ENCODE data around the gene CLDN34. TPM values are rescaled to one million over a fixed set of nuclear protein-coding genes. Genes with fewer than 3 reads are reported as not detected.

CLDN34 gene
- total and polyA plus RNA-seq, 2 donors (not counting 1 experiment from before 2014, with no cell fraction given) = not detected

DNA sequence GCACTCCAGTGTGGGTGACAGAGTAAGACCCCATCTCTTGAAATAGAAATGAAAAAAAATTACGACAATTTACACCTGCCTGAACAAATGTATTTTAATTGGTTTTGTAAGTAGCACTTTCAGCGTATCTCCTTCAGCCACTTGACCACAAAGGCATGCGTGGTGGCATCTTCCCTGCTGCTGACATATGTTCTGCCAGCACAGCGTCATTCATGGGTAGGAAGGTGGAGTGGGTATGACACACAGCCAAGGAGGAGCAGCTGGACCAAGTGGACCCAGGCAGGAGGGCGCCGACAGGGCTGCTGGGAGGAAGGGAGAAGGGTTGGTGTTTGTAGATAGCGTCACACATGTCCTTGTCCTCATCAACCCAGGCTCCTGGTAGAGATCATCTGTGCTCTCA, 28.6 kb upstream of the CLDN34 start:
- ATAC-seq (ENCODE audit: low read depth) = no peak
- H3K4me2 ChIP-seq (replicated peaks; ENCODE audit: low read depth, low read length, poor library complexity, severe bottlenecking) = no peak overlapping the region
- no peak for DNase-seq
- H3K27me3 ChIP-seq (replicated peaks in 1 of 4; ENCODE audit: control extremely low read depth in 1 of 4, control insufficient read depth in 3 of 4, insufficient read depth in 4 of 4, low read length in 3 of 4) = peaks cover 0 to 8% (median 0%) of the 10 kb centered on the region in 4 experiments
- Mint-ChIP-seq H3K4me3 (no peak overlapping the region), H3K9me3 (ENCODE audit: insufficient read depth) (no peaks in the 10 kb centered on the region), H3K4me1 (peaks cover 22% of the 10 kb centered on the region), H3K27ac (no peak overlapping the region), H3K27me3 (no peaks in the 10 kb centered on the region)
- intact Hi-C loops (cut with micrococcal nuclease) = no loop called here
- 83% methylated on average over 4 of the region's 7 CpGs for WGBS (ENCODE audit: insufficient coverage)
- ChIA-PET POLR2A (no interaction called here), CTCF (no interaction called here)
- no peaks in the 10 kb centered on the region for H3K36me3 ChIP-seq (replicated peaks in 1 of 2; ENCODE audit: control extremely low read depth in 1 of 2, control insufficient read depth in 1 of 2, extremely low read depth in 1 of 2, insufficient read depth in 2 of 2, low read length in 1 of 2)
- no peak overlapping the region for H3K9ac ChIP-seq (ENCODE audit: low read length)
- H3K27ac ChIP-seq (ENCODE audit: low read length in 2 of 2) = no peak overlapping the region
- peaks cover 12 to 18% of the 10 kb centered on the region in 2 donors for H3K4me1 ChIP-seq (ENCODE audit: control insufficient read depth in 2 of 2, insufficient read depth in 2 of 2, low read length in 2 of 2)
- H3K4me3 ChIP-seq (ENCODE audit: control extremely low read depth in 1 of 5, extremely low read depth in 1 of 5, insufficient read depth in 1 of 5, low read depth in 2 of 5, low read length in 4 of 5) = no peak overlapping the region
- TF ChIP-seq, protein P1, sequence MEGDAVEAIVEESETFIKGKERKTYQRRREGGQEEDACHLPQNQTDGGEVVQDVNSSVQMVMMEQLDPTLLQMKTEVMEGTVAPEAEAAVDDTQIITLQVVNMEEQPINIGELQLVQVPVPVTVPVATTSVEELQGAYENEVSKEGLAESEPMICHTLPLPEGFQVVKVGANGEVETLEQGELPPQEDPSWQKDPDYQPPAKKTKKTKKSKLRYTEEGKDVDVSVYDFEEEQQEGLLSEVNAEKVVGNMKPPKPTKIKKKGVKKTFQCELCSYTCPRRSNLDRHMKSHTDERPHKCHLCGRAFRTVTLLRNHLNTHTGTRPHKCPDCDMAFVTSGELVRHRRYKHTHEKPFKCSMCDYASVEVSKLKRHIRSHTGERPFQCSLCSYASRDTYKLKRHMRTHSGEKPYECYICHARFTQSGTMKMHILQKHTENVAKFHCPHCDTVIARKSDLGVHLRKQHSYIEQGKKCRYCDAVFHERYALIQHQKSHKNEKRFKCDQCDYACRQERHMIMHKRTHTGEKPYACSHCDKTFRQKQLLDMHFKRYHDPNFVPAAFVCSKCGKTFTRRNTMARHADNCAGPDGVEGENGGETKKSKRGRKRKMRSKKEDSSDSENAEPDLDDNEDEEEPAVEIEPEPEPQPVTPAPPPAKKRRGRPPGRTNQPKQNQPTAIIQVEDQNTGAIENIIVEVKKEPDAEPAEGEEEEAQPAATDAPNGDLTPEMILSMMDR (IDR thresholded peaks at IDR 0.05) = no peak
- no peak for TF ChIP-seq EZH2 (IDR thresholded peaks at IDR 0.05; ENCODE audit: borderline replicate concordance, insufficient read depth, low read depth, low read length, poor library complexity, severe bottlenecking)
- no peak overlapping the region for H2AFZ ChIP-seq (ENCODE audit: insufficient read depth, low read depth, low read length, poor library complexity, severe bottlenecking)
- no peaks in the 10 kb centered on the region for H4K20me1 ChIP-seq (ENCODE audit: control insufficient read depth, insufficient read depth, low read length, poor library complexity, severe bottlenecking)
- H3K9me3 ChIP-seq (ENCODE audit: control extremely low read depth in 1 of 3, control insufficient read depth in 2 of 3, insufficient read depth in 1 of 3, low read length in 2 of 3) = no peaks in the 10 kb centered on the region
- no peaks in the 10 kb centered on the region for H3K79me2 ChIP-seq (ENCODE audit: control insufficient read depth, insufficient read depth, low read length)

DNA sequence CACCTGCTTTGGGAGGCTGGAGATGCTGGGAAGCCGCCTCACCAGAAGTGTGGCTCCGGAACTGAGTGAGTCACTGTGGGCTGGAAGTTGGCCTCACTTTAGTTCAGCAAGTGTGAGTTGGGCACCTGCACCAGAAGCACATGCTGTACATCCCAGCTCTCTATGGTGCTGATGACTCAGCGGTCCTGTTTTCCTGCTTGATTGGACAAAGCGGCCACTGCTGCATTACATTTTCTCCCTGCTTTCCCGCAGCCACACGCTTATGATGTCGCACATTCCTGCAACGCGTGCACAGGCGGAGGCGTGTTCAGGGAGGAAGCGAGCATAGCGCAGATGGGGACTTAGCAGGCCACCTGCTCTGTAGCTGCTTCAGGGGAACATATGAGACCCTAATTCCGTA, 26.7 kb upstream of the CLDN34 start:
- H4K20me1 ChIP-seq (ENCODE audit: control insufficient read depth, insufficient read depth, low read length, poor library complexity, severe bottlenecking) = no peaks in the 10 kb centered on the region
- H3K9ac ChIP-seq (ENCODE audit: low read length) = no peak overlapping the region
- no peak overlapping the region for H3K4me3 Mint-ChIP-seq
- H3K4me1 Mint-ChIP-seq = peaks cover 22% of the 10 kb centered on the region
- no peaks in the 10 kb centered on the region for H3K9me3 Mint-ChIP-seq (ENCODE audit: insufficient read depth)
- WGBS (ENCODE audit: insufficient coverage) = 27% methylated on average over 11 of the region's 14 CpGs
- H2AFZ ChIP-seq (ENCODE audit: insufficient read depth, low read depth, low read length, poor library complexity, severe bottlenecking) = no peak overlapping the region
- no peak overlapping the region for H3K27ac ChIP-seq (ENCODE audit: low read length in 2 of 2)
- H3K36me3 ChIP-seq (replicated peaks in 1 of 2; ENCODE audit: control extremely low read depth in 1 of 2, control insufficient read depth in 1 of 2, extremely low read depth in 1 of 2, insufficient read depth in 2 of 2, low read length in 1 of 2) = no peaks in the 10 kb centered on the region
- no peak overlapping the region for H3K4me2 ChIP-seq (replicated peaks; ENCODE audit: low read depth, low read length, poor library complexity, severe bottlenecking)
- no peaks in the 10 kb centered on the region for H3K27me3 Mint-ChIP-seq
- H3K27ac Mint-ChIP-seq = no peak overlapping the region
- ATAC-seq (ENCODE audit: low read depth) = no peak
- no peaks in the 10 kb centered on the region for H3K79me2 ChIP-seq (ENCODE audit: control insufficient read depth, insufficient read depth, low read length)
- TF ChIP-seq, protein P1 (IDR thresholded peaks at IDR 0.05) = no peak
- DNase-seq = no peak
- no peaks in the 10 kb centered on the region for H3K9me3 ChIP-seq (ENCODE audit: control extremely low read depth in 1 of 3, control insufficient read depth in 2 of 3, insufficient read depth in 1 of 3, low read length in 2 of 3)
- peaks cover 12 to 18% of the 10 kb centered on the region in 2 donors for H3K4me1 ChIP-seq (ENCODE audit: control insufficient read depth in 2 of 2, insufficient read depth in 2 of 2, low read length in 2 of 2)
- intact Hi-C loops (cut with micrococcal nuclease) = loop anchor here (10.0 kb wide), 1 partner anchor 56 kb away; no protein-coding TSS in a partner anchor
- H3K4me3 ChIP-seq (ENCODE audit: control extremely low read depth in 1 of 5, extremely low read depth in 1 of 5, insufficient read depth in 1 of 5, low read depth in 2 of 5, low read length in 4 of 5) = no peak overlapping the region
- ChIA-PET CTCF (no interaction called here), POLR2A (no interaction called here)
- peaks cover 0 to 8% (median 0%) of the 10 kb centered on the region in 4 experiments for H3K27me3 ChIP-seq (replicated peaks in 1 of 4; ENCODE audit: control extremely low read depth in 1 of 4, control insufficient read depth in 3 of 4, insufficient read depth in 4 of 4, low read length in 3 of 4)
